GM21786 (cell line): ENCODE data around the gene CARS2.
"Not testable (repeated sequence)": the region's sequence is repeated elsewhere in the genome, so short reads cannot be mapped to it uniquely, and the experiment has no call there.

Source experiments
- ATAC-seq: cut with Tn5 transposase; IDR thresholded peaks from one replicate; pipeline ENCODE4 v1.9.1; 2021; ENCODE audit not compliant: unreplicated experiment

Gene CARS2

DNA sequence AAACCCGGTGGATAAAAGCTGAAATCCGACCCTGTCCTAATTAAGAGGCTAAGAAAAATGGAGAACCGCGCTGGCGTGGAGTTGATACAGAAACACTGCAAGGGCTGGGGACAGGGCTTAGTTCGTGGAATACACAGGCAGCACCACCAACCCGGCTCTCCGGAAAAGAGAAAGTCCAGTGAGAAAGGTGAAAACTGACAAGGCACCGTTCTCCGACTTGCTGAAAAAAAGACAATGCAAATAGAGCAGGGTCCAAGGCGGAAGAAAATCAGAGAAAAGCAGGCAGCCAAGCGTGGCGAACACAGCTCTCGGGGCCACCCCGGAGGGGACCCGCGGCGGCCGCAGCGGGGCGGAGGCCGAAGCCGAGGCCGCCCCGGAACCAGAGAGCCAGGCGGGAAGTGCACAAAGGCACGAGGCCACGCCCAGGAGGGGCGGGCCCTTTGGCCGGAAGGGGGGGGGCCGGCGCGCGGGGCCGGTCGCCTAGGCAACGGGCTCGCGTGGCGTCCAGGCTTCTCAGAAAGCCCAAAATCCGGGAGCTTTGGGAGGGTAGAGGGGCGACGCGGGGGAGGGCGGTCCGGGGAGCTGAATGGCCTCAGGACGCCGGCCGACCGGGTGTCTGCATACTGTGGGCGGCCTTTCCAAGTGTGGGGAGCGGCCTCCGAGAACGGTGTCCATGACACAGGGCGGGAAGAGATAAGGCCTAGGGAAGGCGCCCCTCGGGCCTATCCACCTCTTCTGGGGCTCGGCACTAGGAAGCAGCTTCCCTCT, 6.3 kb upstream of the CARS2 start:
- ATAC-seq = peak; percentile 23

DNA sequence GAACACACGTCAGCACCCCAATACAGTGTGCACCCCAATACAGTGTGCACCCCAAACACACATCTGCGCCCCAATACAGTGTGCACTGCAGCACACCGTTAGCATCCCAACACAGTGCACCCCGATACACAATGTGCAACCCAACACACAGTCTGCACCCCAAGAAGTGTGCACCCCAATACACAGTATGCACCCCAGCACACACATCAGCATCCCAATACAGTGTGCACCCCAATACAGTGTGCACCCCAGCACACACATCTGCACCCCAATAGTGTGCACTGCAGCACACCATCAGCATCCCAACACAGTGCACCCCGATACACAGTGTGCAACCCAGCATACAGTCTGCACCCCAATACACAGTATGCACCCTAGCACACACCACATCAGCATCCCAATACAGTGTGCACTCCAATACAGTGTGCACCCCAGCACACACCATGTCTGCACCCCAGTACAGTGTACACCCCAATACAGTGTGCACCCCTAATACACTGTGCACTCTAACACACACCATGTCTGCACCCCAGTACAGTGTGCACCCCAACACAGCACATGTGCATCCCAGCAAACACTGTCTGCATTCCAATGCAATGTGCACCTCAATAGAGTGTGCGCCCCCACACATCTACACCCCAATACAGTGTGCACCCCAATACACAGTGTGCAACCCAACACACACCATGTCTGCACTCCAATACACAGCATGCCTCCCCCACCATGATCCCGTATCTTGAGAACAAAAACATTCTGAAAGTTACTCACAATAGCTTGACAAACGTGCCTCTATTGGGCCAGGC, 855 bp upstream of the CARS2 start:
- no peak for ATAC-seq

DNA sequence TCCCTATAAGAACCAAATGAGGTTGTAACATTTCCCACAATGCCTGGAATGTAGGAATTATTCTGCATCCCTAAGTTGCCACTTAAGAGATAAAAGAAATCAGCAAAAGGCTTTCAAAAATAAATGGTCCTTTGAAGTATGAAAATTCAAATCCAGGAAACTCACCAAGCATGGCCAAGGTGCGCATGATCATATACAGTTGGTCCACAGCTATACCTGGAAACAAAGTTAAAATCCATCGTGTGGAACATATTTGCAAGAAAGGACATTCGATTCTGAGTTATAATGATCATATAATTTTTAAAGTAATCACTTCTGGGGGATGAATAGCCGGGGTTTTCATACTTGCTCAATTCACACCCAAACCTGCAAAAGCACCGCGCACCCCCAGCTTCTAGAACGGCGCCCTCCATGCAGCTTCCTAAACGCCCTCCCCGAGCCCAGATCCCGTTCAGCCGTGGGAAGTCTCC, 525 bp downstream of the CARS2 start:
- no peak for ATAC-seq

DNA sequence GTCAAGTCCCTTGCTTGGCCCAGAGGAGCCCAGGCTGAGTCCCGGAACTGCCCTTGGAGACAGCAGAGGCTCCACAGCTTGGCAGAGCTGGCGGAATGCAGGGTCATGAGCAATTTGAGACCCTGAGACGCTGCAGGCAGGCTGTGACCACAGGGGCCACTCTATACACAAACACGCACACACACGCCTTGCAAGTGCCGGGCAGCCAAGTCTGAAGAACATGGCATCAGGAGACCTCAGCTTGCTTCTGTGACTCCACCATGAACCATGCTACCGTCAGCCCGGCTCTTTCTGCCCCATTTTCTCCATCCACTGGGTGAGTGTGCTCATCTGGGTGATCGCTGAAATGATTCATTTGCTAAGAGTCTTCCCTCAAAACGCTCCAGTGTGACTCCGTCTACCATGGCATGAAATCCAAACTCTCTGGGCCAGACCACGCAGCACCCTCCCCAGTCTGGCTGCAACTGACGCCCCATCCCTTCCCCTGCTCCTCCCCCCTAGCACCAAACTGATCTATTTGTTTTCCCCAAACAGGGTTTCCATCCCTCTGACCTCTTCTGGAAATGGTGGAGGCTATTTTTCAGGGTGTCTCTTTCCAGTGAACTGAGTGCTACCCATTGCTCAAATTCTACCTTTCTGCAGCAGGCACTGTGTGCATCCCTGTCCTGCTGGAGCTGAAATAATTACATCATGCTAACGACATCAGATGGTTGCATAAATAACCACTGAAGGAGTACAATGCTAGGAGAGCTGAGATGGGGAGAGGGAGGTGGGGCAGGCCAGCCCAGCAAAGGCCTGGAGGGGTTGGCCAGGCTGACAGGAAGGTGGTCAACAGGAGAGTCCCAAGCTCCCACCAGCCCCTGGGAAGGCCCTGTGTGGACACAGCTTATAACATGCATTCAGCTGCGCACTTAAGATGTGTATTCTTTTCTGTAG, 3.1 kb downstream of the CARS2 start:
- no peak for ATAC-seq

DNA sequence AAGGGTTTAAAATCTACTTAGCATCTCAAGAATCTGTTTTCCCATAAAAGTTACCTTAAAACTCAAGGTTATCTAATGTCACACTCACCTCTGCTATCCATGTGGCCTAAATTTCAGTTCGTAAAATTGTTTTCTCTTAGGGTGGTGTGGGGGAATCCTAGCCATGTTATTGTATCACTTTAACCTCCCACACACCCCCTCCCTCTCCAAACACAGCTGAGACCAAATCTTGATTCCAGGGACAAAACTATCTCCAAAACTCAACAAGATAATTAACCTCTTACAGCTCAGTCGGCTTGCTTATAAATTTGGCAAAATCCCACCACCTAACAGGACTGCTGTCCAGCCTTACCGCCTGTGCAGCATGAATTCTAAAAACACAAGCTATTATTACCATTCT, 3.8 kb downstream of the CARS2 start:
- ATAC-seq = no peak

DNA sequence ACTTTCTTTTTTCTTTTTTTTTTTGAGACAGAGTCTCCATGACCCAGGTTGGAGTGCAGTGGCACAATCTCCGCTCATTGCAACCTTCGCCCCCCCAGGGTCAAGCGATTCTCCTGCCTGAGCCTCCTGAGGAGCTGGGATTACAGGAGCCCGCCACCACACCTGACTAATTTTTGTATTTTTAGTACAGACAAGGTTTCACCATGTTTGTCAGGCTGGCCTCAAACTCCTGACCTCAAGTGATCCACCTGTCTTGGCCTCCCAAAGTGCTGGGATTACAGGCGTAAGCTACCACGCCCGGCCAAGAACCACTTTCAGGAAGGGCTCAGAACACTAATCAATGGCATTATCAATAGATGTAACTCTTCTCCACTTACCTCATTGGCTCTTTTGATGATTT, 4.9 kb downstream of the CARS2 start:
- ATAC-seq = not testable (repeated sequence)

DNA sequence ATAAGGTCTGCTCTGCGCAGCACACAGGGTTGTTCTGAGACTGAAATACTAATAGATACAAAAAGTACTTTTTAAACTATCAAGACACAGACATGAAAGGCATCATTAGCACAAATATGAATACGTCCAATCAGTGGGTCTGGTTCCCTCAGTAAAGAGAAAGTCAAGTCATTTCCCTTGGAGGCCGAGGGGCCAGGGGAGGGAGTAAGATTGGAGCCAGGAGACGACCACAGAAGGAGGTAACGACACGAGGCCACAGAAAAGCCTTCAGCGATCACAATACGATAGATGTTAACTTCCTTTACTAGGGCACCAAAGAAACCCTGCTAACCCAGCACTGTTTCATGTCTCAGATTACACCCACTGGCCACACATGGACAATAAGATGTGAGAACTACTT, 5.3 kb downstream of the CARS2 start:
- no peak for ATAC-seq

DNA sequence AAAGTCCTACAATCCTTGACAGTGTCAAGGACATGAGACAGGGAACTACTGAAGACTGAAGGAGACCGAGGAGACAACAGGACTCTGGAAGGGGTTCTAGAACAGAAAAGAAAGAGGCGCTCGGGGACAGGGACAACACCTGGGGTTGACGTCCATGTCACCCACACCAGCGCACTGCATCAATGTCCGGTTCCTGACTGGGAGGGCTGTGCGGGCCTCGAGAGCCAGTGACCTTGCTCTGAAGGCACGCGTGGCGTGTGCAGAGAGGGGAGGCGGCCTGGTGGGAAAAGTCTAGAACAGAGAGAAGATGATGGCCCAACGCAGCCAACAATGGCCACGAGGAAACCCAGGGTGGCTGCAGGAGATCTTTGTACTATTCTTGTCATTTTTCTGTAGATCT, 5.7 kb downstream of the CARS2 start:
- ATAC-seq = no peak

DNA sequence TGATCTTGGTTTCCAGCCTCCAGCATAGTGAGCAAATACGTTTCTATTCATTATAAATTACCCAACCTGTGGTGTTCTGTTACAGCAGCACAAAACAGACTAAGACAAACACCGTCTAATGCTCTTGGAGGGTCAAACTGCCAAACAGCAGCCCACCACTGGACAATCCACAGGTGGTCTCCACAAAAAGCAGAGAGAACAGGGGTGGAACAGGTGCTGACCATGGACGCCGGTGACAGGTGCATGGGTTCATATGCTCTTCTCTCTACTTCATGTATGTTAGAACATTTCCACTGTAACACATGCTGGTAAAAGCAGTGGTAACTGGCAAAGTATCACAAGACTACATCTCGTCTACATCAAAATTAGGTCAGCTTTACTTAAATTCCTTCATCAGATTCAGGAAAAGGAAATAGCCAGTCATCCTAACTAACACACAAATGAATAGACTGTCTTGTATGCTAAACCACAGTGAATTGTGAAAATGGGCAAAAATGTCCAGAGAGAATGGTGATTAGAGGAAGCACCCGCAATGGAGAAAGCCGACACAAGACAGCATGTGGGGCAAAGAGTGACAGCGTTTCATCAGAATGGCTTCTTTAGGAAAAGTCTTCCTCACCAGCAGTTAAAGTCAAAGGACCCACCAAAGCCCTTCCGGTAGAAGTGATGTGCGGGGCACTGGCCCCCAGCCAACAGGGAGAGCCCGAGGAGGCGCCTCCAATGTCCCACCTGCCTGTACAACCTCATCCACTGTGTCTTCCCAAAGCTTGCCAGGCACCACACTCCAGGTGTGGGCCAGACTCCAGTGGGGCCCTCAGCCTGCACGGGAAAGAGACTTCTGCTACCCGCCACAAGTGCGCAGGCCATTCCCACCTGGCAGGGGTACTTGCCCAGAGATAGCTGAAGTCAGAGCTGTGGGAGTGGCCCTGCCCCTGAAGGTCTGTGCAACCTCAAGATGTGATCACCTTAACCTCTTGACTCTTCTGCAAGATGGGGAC, 6.5 kb downstream of the CARS2 start:
- ATAC-seq = no peak

DNA sequence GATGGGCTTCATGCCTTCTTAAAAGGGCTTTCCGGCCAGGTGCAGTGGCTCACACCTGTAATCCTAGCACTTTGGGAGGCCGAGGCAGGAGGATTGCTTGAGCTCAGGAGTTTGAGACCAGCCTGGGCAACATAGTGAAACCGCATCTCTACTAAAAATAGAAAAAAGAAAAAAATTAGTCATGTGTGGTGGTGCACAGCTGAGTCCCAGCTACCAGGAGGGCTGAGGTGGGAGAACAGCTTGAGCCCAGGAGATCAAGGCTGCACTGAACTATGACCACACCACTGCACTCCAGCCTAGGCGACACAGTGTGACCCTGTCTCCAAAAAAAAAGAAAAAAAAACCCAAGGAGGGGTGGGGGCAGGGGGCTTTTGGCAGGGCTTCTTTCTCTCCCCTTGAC, 7.2 kb downstream of the CARS2 start:
- ATAC-seq = peak; percentile 79

DNA sequence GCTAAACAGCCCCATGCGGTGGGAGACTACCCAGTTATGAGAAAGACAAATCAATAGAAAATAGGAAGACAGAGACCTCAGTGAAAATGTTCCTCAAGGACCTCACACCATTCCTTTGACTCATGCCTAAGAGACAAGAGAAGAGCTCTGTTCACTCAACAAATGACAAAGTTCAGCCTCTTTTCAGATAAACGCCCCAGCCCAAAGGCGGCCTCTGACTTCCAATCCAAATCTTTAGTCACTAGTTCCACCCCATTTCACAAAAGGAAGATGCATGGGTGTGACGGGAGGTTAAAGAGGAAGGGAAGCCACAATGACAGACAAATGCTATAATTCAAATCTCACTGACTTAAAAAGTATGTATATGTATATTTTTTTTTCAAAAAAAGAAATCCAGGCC, 8.1 kb downstream of the CARS2 start:
- no peak for ATAC-seq

DNA sequence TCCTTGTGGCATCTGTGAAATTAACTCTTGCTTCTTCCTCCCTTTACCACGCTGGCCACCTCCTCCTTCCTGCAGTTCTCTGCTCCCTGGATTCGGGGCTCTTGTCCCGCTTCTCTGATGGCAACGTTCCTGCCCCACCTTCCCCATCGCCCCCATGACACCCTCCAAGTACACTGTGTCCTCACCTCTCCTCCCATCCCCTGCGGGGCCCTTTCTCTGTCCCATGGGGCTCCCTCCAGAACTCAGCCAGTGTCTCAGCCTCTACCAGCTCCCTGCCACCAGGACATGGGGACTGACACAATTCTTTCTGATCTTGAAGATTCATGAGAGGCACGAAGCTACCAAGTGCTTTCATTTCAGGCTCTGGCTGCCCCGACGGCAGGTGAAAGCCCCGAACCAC, 9.1 kb downstream of the CARS2 start:
- no peak for ATAC-seq

DNA sequence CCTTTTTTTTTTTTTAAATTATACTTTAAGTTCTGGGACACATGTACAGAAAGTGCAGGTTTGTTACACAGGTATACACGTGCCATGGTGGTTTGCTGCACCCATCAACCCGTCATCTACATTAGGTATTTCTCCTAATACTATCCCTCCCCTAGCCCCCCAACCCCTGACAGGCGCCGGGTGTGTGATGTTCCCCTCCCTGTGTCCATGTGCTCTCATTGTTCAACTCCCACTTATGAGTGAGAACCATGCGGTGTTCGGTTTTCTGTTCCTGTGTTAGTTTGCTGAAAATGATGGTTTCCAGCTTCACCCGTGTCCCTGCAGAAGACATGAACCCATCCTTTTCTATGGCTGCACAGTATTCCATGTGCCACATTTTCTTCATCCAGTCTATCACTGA, 10.1 kb downstream of the CARS2 start:
- ATAC-seq = not testable (repeated sequence)

DNA sequence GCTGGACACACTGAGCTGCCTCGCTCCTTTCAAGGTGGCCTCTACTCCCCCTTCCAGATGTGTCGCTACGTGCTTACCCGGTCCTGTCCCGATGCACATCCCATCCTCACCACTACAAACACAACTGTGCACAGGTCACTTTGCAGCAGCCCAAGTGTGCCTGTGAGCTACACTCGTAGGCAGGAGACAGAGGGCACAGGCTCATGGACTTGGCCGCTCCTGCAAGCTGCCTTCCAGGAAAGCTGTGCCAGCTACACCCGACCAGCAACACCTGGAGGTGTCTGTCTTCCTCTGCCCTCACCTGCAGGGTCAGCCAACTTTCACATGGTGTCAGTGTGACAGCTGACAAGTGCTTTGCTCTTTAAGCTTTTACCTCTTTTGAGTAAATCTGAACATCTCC, 15.4 kb downstream of the CARS2 start:
- no peak for ATAC-seq

DNA sequence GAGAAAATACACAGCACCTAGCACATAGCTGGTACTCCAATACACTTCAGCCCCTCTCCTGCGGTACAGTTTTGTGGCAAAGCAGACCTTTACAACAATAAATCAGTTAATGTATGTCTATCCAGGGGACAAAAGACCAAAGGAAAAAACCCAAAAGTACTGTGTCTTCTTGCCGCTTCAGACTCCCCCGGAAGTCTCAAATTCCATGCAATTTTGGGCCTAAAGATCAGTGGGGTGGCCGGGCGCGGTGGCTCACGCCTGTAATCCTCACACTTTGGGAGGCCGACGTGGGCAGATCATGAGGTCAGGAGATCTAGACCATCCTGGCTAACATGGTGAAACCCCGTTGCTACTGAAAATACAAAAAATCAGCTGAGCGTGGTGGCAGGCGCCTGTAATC, 16.2 kb downstream of the CARS2 start:
- no peak for ATAC-seq

DNA sequence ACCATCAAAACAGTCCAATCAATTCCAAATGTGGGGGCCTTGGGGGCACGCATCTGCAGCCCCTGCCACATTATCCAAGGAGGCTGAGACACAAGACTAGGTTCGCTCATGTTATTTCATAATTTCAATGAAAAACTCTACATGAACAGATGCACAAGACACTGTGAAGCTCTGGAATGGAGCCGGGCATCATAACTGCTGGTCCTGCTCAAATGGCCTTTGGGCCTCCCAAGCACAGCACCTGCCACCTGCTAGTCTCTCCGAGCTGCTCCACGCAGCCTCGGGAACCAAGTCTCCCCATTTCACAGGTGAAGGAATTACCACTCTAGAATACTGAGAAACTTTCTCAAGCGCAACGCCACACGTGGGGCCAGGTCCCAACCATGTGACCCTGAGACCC, 16.9 kb downstream of the CARS2 start:
- ATAC-seq = no peak

DNA sequence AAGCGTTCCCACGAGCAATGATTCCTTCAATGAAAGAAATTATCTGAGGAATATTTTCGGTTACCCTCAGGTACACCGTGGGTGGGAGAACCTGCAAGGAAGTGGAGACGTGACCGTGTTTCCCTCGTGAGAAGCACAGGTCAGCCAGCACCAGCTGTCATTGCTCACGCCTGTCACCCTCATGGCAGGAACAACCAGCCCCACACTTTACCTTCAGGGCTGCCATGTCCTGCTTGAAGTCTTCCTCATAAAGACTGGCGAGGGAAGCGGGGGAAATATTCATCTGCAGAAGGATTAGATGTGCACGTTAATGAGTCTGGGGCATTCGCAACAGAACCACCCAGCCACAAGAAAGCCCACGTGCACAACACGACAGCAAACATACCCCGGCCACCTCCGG, 18.2 kb downstream of the CARS2 start:
- no peak for ATAC-seq

DNA sequence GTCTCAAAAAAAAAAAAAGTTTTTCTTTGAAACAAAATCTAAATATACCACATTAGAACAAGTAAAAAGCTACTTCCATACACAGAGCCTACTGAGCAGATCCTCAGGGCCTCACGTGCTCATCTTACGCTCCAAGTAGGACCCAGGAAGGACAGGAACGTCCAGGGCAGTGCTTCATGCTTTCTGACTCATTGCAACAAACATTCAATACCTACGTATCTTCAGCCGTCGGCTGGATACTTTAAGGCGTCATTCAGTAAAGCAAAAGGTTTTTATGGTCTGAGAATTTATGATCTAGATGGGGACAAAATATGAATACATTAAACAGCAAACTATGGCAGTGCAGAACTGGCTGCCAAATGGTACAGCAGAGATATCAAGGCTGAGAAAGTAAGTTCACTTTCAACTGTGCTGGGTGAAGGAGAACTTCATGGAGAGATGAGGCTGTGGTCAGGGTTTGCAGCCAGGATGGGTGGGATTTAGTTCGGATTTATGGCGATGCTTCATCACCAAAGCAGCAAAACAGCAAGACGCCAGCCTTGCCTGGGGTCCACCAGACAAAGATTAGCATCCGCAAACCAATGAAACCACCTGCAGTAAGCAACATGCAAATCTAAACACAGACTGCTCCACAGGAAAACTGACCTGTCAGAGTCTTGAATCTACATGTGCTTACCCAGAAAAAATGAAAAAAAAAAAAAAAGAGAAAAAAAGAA, 20.5 kb downstream of the CARS2 start:
- no peak for ATAC-seq

DNA sequence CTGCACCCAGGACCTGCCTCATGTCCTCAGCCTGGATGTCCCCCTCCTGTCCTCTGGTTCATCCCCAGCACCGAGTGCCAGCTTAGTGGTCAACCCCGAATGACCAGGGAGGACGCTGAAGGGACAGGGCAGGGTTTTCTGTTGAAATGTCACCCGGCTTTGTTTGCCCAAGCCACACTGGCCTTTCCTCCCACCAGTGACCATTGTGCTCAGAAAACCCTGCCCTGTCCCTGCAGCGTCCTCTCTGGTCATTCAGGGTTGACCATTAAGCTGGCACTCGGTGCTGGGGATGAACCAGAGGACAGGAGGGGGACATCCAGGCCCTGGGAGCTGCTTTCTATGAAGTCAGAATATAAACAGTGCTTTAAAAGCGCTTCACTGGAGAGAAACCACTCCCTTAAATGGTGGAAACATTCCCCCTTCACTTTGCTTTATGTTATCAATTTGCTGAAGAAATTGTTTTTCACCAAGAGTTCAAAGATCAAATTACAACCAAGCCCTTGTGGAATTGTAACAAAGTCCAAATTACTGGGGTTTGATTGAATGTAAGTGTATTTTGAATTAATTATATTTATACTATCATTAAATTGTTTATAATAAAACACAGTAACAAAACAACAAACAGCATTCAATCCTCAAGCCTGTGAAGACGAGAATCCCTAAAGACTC, 21.4 kb downstream of the CARS2 start:
- no peak for ATAC-seq
